K562 (cell line): ENCODE results near the gene SIRT4. TPM values are rescaled to one million over a fixed set of nuclear protein-coding genes. Genes with fewer than 3 reads are reported as not detected.

Source experiments
- AFF1 ChIP-seq, 2 experiments: fragments of 450-650 bp; IDR thresholded peaks; 2 replicates each; pipeline ENCODE4 v1.6.1; 2018; ENCODE audit warnings: mild to moderate bottlenecking in 2 of 2, low read depth in 1 of 2; ENCODE audit not compliant: partially characterized antibody in 2 of 2
- IRF9 ChIP-seq: fragments of 450-650 bp; IDR thresholded peaks from 2 replicates; pipeline ENCODE4 v1.6.1; 2016; ENCODE audit warnings: missing biosample characterization, missing genetic modification characterization
- RBM25 ChIP-seq: fragments of 200-400 bp; formaldehyde crosslinking; IDR thresholded peaks from 2 replicates; pipeline ENCODE4 v1.6.1; 2018; ENCODE audit warnings: low read length, low read depth, moderate library complexity; ENCODE audit not compliant: severe bottlenecking
- SREBF1 ChIP-seq: fragments of 150-350 bp; IDR thresholded peaks from 2 replicates; pipeline ENCODE4 v1.6.1; 2014; ENCODE audit warnings: antibody characterized with exemption, low read depth, low read length, borderline replicate concordance
- ZNF551 ChIP-seq: fragments of 250-450 bp; sonication (Bioruptor Pico); IDR thresholded peaks from 2 replicates; pipeline ENCODE4 v1.5.0; 2021; ENCODE audit warnings: mild to moderate bottlenecking, moderate library complexity
- polyA plus RNA-seq, 8 experiments: library from polyadenylated mRNA; depleted of rRNA in 4 of 8; stranded (reverse) in 5 of 8; unstranded in 3 of 8; fragments of >200 nt; fragmentation: Nextera tagmentation in 2 of 8; fragmentation: Illumina TruSeq in 1 of 8; extraction: Ambion mirVana in 2 of 8; extraction: Trizol in 1 of 8; gene quantifications; 2 replicates each; pipeline versions ENCODE4 v1.2.1 to v1.2.3, GENCODE V29; 2011 to 2014; ENCODE audit warnings: inconsistent platforms in 1 of 8, missing spikeins in 1 of 8
- total RNA-seq, 7 experiments: library from RNA; depleted of rRNA in 6 of 7; stranded (reverse); fragments of >200 nt in 6 of 7; fragmentation: Illumina TruSeq in 2 of 7; extraction: Trizol in 2 of 7; gene quantifications; 2 replicates each; pipeline versions ENCODE4 v1.2.1 to v1.2.3, GENCODE V29; 2011 to 2021; ENCODE audit warnings: low replicate concordance in 1 of 7
- TF ChIP-seq, protein P1 (sequence below): sonication (generic); IDR thresholded peaks from 2 replicates; pipeline ENCODE4 v1.6.1; 2016
- TF ChIP-seq, protein P2 (sequence below), 2 experiments: fragments of 450-650 bp; IDR thresholded peaks; 2 replicates each; pipeline ENCODE4 v1.6.1; 2016

Gene SIRT4
- total and polyA plus RNA-seq, 9 of the 15 experiments (the other 6 are each of a cell fraction or from before 2014, with no cell fraction given), result 0.86 to 5.2 (median 2.4) TPM

DNA sequence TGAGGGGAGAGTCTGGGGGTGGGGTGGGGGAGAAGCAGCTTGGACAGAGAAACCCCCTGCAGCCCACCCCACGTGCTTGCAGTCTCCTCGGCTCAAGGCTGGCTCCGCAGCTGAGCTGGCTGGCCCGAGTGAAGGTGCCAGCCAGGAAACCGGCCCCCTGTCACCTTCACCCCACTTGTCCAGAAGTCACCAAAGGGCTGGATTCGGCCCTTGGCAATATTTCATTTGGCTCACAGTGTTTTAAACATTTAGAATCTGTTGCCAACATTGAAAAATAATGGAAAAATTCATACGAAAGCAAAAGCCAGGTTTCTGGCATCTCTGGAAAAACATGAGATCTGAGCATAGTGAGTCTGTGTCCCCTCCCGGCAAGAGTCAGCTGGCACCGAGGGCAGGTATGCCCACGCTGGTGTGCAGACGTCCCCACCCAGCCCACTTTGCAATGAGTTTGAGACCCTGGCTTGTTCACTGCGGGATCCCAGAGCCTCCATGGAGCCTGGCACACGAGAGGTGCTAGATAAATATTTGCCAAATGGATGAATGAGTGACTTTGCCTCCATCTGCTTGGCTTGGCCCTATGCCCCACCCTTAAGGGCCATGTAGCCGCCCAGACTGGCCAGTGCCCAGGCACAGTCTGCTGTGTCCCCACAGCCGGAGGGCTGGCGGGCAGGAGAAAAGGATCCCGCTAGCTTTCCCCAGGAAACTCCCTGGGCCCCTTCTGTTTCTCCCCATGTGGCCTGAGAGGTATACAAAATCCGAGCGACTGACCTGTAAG, 48.6 kb downstream of the SIRT4 start (continued):
- TF ChIP-seq AFF1 (IDR thresholded peaks at IDR 0.05; ENCODE audit: low read depth in 1 of 2, partially characterized antibody in 2 of 2) (no peak), IRF9 (tag) (no peak), ZNF551 (CRISPR knock-in tag) (no peak), RBM25 (no peak), SREBF1 (no peak)
- TF ChIP-seq, protein P1, sequence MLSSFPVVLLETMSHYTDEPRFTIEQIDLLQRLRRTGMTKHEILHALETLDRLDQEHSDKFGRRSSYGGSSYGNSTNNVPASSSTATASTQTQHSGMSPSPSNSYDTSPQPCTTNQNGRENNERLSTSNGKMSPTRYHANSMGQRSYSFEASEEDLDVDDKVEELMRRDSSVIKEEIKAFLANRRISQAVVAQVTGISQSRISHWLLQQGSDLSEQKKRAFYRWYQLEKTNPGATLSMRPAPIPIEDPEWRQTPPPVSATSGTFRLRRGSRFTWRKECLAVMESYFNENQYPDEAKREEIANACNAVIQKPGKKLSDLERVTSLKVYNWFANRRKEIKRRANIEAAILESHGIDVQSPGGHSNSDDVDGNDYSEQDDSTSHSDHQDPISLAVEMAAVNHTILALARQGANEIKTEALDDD, result no peak
- TF ChIP-seq, protein P2, sequence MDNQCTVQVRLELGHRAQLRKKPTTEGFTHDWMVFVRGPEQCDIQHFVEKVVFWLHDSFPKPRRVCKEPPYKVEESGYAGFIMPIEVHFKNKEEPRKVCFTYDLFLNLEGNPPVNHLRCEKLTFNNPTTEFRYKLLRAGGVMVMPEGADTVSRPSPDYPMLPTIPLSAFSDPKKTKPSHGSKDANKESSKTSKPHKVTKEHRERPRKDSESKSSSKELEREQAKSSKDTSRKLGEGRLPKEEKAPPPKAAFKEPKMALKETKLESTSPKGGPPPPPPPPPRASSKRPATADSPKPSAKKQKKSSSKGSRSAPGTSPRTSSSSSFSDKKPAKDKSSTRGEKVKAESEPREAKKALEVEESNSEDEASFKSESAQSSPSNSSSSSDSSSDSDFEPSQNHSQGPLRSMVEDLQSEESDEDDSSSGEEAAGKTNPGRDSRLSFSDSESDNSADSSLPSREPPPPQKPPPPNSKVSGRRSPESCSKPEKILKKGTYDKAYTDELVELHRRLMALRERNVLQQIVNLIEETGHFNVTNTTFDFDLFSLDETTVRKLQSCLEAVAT (IDR thresholded peaks at IDR 0.05), result no peak
